DND-41 (cell line): ENCODE measurements around the gene ENTPD8.

Source experiments
- ATAC-seq: fragments of 200-7000 bp; cut with Tn5 transposase; 3 replicates; pipeline ENCODE4 v1.9.1; 2021; ENCODE audit warnings: low read depth; ENCODE audit not compliant: insufficient read depth
- DNase-seq: peaks from one replicate; pipeline ENCODE4 v3.0.0-alpha.2; 2020
- H2AFZ ChIP-seq: 2 replicates; pipeline ENCODE4 v1.6.0; 2012; ENCODE audit warnings: low read depth, low read length
- H3K27ac ChIP-seq: 2 replicates; pipeline ENCODE4 v1.5.1; 2012; ENCODE audit warnings: low read length, inconsistent platforms
- H3K27me3 ChIP-seq: fragments of 200-600 bp; sonication (generic); 2 replicates; pipeline ENCODE4 v1.6.0; 2012; ENCODE audit warnings: low read length, mild to moderate bottlenecking, inconsistent platforms; ENCODE audit not compliant: insufficient read depth, poor library complexity
- H3K36me3 ChIP-seq: 2 replicates; pipeline ENCODE4 v1.5.1; 2012; ENCODE audit warnings: low read length, inconsistent platforms; ENCODE audit not compliant: insufficient read depth
- H3K4me1 ChIP-seq: 2 replicates; pipeline ENCODE4 v1.5.1; 2012; ENCODE audit warnings: mild to moderate bottlenecking, low read length; ENCODE audit not compliant: insufficient read depth
- H3K4me2 ChIP-seq: 2 replicates; pipeline ENCODE4 v1.6.0; 2012; ENCODE audit warnings: mild to moderate bottlenecking, moderate library complexity, low read length, inconsistent platforms; ENCODE audit not compliant: insufficient read depth
- H3K4me3 ChIP-seq, 2 experiments: fragments of 200-600 bp in 1 of 2; shearing (Covaris generic) in 1 of 2; 2 replicates each; pipeline ENCODE4 v1.5.1; 2012 to 2016; ENCODE audit warnings: inconsistent platforms in 2 of 2, low read length in 2 of 2, mild to moderate bottlenecking in 2 of 2, low read depth in 1 of 2, moderate library complexity in 1 of 2
- H3K79me2 ChIP-seq: 2 replicates; pipeline ENCODE4 v1.6.0; 2012; ENCODE audit warnings: low read length, inconsistent platforms; ENCODE audit not compliant: insufficient read depth
- H3K9ac ChIP-seq: 2 replicates; pipeline ENCODE4 v1.6.0; 2012; ENCODE audit warnings: low read depth, mild to moderate bottlenecking, inconsistent platforms, low read length, moderate library complexity
- H3K9me3 ChIP-seq: 2 replicates; pipeline ENCODE4 v1.5.1; 2012; ENCODE audit warnings: low read length, moderate library complexity, mild to moderate bottlenecking, inconsistent platforms; ENCODE audit not compliant: insufficient read depth, severe bottlenecking
- H4K20me1 ChIP-seq: 2 replicates; pipeline ENCODE4 v1.6.0; 2012; ENCODE audit warnings: low read length; ENCODE audit not compliant: insufficient read depth
- EZH2 ChIP-seq: IDR thresholded peaks from 3 replicates; pipeline ENCODE4 v1.6.1; 2012; ENCODE audit warnings: borderline replicate concordance, low read depth, mild to moderate bottlenecking, moderate library complexity, low read length, inconsistent platforms; ENCODE audit not compliant: severe bottlenecking
- TF ChIP-seq, protein P1 (sequence below): IDR thresholded peaks from 2 replicates; pipeline ENCODE4 v1.5.1; 2012; ENCODE audit warnings: borderline replicate concordance, low read length, moderate library complexity, mild to moderate bottlenecking; ENCODE audit not compliant: poor library complexity, severe bottlenecking; ENCODE audit errors: extremely low read depth

ENTPD8 gene

DNA sequence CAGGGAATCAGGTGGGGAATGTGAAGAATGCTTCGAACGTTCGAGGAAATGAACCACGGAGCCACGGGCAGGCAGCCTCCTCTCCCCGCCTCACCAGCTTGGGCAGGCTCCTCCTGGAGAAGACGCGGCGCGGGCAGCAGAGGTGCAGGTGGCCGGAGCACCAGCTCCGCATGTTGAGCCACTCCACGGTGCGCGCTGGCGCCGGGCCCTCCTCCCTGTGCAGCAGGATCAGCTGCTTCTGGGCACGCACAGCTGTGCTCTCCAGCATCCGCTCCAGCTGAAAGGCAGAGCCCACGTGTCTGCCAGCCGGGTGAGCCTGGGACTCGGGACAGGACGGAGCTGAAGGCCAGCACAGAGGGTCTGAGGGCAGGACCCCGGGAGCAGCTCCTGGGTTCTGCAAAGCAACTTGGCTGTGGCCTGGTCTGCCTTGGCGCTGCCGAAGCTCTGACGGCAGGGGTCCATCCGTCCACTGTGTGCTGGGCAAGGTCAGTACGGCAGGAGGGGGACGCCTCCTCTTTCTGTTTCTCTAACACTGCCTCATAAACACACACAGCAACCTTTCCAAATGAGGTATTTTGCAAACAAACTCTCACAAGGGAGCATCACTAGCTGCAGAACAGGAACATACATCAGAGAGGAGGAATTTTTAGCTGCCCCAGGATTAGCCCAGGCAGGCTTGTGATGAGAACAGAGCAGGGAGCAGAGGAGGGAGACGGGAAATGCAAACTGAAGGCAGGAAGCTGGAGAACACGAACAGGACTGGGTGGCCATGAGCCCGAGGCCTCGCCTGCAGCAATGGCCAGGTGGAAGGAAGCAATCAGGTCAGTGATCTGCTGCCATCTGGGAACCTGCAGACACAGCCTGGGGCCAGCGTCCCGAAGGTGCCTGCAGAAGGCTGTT is 38.1 kb upstream of the ENTPD8 start:
- Histone ChIP-seq H3K27ac (no peak overlapping the region), H3K36me3 (no peaks in the 10 kb centered on the region), H3K79me2 (no peaks in the 10 kb centered on the region), H3K9me3 (peaks cover 14% of the 10 kb centered on the region), H4K20me1 (no peaks in the 10 kb centered on the region), H3K4me1 (no peaks in the 10 kb centered on the region), H3K9ac (no peak overlapping the region), H3K4me2 (no peak overlapping the region), H2AFZ (no peak overlapping the region), H3K4me3 (no peak overlapping the region), H3K27me3 (no peaks in the 10 kb centered on the region)
- TF ChIP-seq EZH2 = no peak
- TF ChIP-seq, protein P1, sequence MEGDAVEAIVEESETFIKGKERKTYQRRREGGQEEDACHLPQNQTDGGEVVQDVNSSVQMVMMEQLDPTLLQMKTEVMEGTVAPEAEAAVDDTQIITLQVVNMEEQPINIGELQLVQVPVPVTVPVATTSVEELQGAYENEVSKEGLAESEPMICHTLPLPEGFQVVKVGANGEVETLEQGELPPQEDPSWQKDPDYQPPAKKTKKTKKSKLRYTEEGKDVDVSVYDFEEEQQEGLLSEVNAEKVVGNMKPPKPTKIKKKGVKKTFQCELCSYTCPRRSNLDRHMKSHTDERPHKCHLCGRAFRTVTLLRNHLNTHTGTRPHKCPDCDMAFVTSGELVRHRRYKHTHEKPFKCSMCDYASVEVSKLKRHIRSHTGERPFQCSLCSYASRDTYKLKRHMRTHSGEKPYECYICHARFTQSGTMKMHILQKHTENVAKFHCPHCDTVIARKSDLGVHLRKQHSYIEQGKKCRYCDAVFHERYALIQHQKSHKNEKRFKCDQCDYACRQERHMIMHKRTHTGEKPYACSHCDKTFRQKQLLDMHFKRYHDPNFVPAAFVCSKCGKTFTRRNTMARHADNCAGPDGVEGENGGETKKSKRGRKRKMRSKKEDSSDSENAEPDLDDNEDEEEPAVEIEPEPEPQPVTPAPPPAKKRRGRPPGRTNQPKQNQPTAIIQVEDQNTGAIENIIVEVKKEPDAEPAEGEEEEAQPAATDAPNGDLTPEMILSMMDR = no peak
- DNase-seq (no peak), ATAC-seq (no peak)

DNA sequence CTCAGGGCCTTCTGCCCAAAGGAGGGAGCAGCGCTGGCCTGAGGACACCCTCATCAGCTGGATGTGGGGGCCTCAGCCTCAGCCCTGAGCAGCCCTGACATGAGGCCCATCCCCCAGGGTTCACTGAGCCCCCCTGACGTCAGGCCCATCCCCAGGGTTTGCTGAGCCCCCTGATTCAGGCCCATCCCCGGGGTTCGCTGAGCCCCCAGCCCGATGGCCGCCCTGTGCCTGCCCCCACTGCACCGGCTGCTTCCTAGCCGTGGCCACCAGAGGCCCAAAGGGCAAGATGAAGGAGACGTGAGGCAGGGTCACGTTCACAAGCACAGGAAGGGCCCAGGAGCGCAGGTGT is 37.4 kb upstream of the ENTPD8 start:
- no peaks in the 10 kb centered on the region for H3K4me1 ChIP-seq
- H3K4me2 ChIP-seq = no peak overlapping the region
- TF ChIP-seq, protein P1 = no peak
- no peak overlapping the region for H3K4me3 ChIP-seq
- ATAC-seq = no peak
- H3K9ac ChIP-seq = no peak overlapping the region
- H3K27me3 ChIP-seq = no peaks in the 10 kb centered on the region
- peaks cover 17% of the 10 kb centered on the region for H3K9me3 ChIP-seq
- no peaks in the 10 kb centered on the region for H3K36me3 ChIP-seq
- no peak overlapping the region for H2AFZ ChIP-seq
- H4K20me1 ChIP-seq = no peaks in the 10 kb centered on the region
- H3K79me2 ChIP-seq = no peaks in the 10 kb centered on the region
- DNase-seq = no peak
- no peak overlapping the region for H3K27ac ChIP-seq

- Histone ChIP-seq H3K36me3 (no peaks in the 10 kb centered on the region), H3K27ac (no peak overlapping the region), H3K4me2 (no peak overlapping the region), H3K27me3 (no peaks in the 10 kb centered on the region), H3K4me3 (no peak overlapping the region), H3K9ac (no peak overlapping the region), H3K4me1 (no peaks in the 10 kb centered on the region), H3K79me2 (no peaks in the 10 kb centered on the region), H3K9me3 (peaks cover 20% of the 10 kb centered on the region), H2AFZ (no peak overlapping the region), H4K20me1 (no peaks in the 10 kb centered on the region)
- TF ChIP-seq, protein P1 = no peak
- TF ChIP-seq EZH2 = no peak
- DNase-seq (no peak), ATAC-seq (no peak)
These were observed 36.8 kb upstream of the ENTPD8 start for GRCh38 chr9:137477778-137478612.
